ENCODE measurements around the gene IGSF9. TPM values are rescaled to one million over a fixed set of nuclear protein-coding genes. Genes with fewer than 3 reads are reported as not detected.

The IGSF9 gene
- total RNA-seq, 1 experiment from 2014 or later: 21.2 TPM

GRCh38 chr1:159932296-159933285 lies 12.8 kb downstream of the IGSF9 start:
- Mint-ChIP-seq H3K27ac (ENCODE audit: unreplicated experiment) (no peak overlapping the region), H3K9me3 (ENCODE audit: unreplicated experiment) (no peaks in the 10 kb centered on the region), H3K4me1 (ENCODE audit: low read depth, unreplicated experiment) (peaks cover 20% of the 10 kb centered on the region), H3K4me3 (ENCODE audit: unreplicated experiment) (peak overlapping the region; percentile 9), H3K27me3 (ENCODE audit: insufficient read depth, unreplicated experiment) (no peaks in the 10 kb centered on the region), H3K36me3 (ENCODE audit: insufficient read depth, unreplicated experiment) (peaks cover 27% of the 10 kb centered on the region)
- intact Hi-C loops (cut with micrococcal nuclease; ENCODE audit: unreplicated experiment): loop anchor here (1.0 to 10.0 kb wide), 3 partner anchors 7 to 152 kb away; partner anchors contain the start of genes KCNJ9 and TAGLN2
- no peaks in the 10 kb centered on the region for H3K27me3 ChIP-seq (replicated peaks; ENCODE audit: control insufficient read depth, insufficient read depth, low read length)
- DNase-seq: no peak
- BruUV-seq (replicated peaks): no TSS peak
- peaks cover 6% of the 10 kb centered on the region for H3K36me3 ChIP-seq (ENCODE audit: control insufficient read depth, insufficient read depth, low read length)
- peaks cover 27% of the 10 kb centered on the region for H3K4me1 ChIP-seq
- TF ChIP-seq CTCF (IDR thresholded peaks at IDR 0.05; ENCODE audit: insufficient read depth in 1 of 2, low read depth in 1 of 2, low read length in 1 of 2, severe bottlenecking in 1 of 2, unreplicated experiment in 1 of 2): no peak
- ChIA-PET CTCF (interaction anchor here (0.6 to 10.1 kb wide), 3 partner anchors 8 to 237 kb away, joined by 3 to 129 read pairs (median 4); partner anchors contain the start of gene TAGLN2), POLR2A (no interaction called here)
- no peaks in the 10 kb centered on the region for H3K9me3 ChIP-seq
- no peak overlapping the region for H3K4me3 ChIP-seq (ENCODE audit: low read depth, low read length)

- Histone ChIP-seq H3K27me3 (replicated peaks; ENCODE audit: control insufficient read depth, insufficient read depth, low read length) (no peaks in the 10 kb centered on the region), H3K9me3 (no peaks in the 10 kb centered on the region), H3K4me1 (peaks cover 19% of the 10 kb centered on the region), H3K36me3 (ENCODE audit: control insufficient read depth, insufficient read depth, low read length) (peaks cover 6% of the 10 kb centered on the region), H3K4me3 (ENCODE audit: low read depth, low read length) (no peak overlapping the region)
- ChIA-PET CTCF (interaction anchor here (10.1 kb wide), 1 partner anchor 74 kb away, joined by 129 read pairs; no protein-coding TSS in a partner anchor), POLR2A (no interaction called here)
- no peak overlapping the region for H3K4me3 Mint-ChIP-seq (ENCODE audit: unreplicated experiment)
- no peaks in the 10 kb centered on the region for H3K27me3 Mint-ChIP-seq (ENCODE audit: insufficient read depth, unreplicated experiment)
- no peak overlapping the region for H3K27ac Mint-ChIP-seq (ENCODE audit: unreplicated experiment)
- intact Hi-C loops (cut with micrococcal nuclease; ENCODE audit: unreplicated experiment): loop anchor here (10.0 kb wide), 1 partner anchor 153 kb away; the partner anchor contains the start of gene KCNJ9
- H3K9me3 Mint-ChIP-seq (ENCODE audit: unreplicated experiment): no peaks in the 10 kb centered on the region
- DNase-seq: no peak
- no TSS peak for BruUV-seq (replicated peaks)
- TF ChIP-seq CTCF (IDR thresholded peaks at IDR 0.05; ENCODE audit: insufficient read depth in 1 of 2, low read depth in 1 of 2, low read length in 1 of 2, severe bottlenecking in 1 of 2, unreplicated experiment in 1 of 2): no peak
- peaks cover 24% of the 10 kb centered on the region for H3K4me1 Mint-ChIP-seq (ENCODE audit: low read depth, unreplicated experiment)
- H3K36me3 Mint-ChIP-seq (ENCODE audit: insufficient read depth, unreplicated experiment): peaks cover 31% of the 10 kb centered on the region
Measured at GRCh38 chr1:159931795-159932173, 13.6 kb downstream of the IGSF9 start.

- H3K27ac Mint-ChIP-seq (ENCODE audit: unreplicated experiment): peak overlapping the region; percentile 21
- DNase-seq: no peak
- intact Hi-C loops (cut with micrococcal nuclease; ENCODE audit: unreplicated experiment): loop anchor here (10.0 kb wide), 1 partner anchor 154 kb away; the partner anchor contains the start of gene KCNJ9
- POLR2A ChIA-PET: interaction anchor here (0.7 kb wide), 1 partner anchor 7 kb away, joined by 3 read pairs; no protein-coding TSS in a partner anchor
- peaks cover 24% of the 10 kb centered on the region for H3K4me1 Mint-ChIP-seq (ENCODE audit: low read depth, unreplicated experiment)
- peaks cover 29% of the 10 kb centered on the region for H3K36me3 Mint-ChIP-seq (ENCODE audit: insufficient read depth, unreplicated experiment)
- peaks cover 16% of the 10 kb centered on the region for H3K4me1 ChIP-seq
- no peak overlapping the region for H3K4me3 Mint-ChIP-seq (ENCODE audit: unreplicated experiment)
- no peak for TF ChIP-seq CTCF (IDR thresholded peaks at IDR 0.05; ENCODE audit: insufficient read depth in 1 of 2, low read depth in 1 of 2, low read length in 1 of 2, severe bottlenecking in 1 of 2, unreplicated experiment in 1 of 2)
- no peaks in the 10 kb centered on the region for H3K9me3 Mint-ChIP-seq (ENCODE audit: unreplicated experiment)
- H3K27me3 Mint-ChIP-seq (ENCODE audit: insufficient read depth, unreplicated experiment): no peaks in the 10 kb centered on the region
- no peaks in the 10 kb centered on the region for H3K9me3 ChIP-seq
- no TSS peak for BruUV-seq (replicated peaks)
- peaks cover 6% of the 10 kb centered on the region for H3K36me3 ChIP-seq (ENCODE audit: control insufficient read depth, insufficient read depth, low read length)
- CTCF ChIA-PET: no interaction called here
- H3K27me3 ChIP-seq (replicated peaks; ENCODE audit: control insufficient read depth, insufficient read depth, low read length): no peaks in the 10 kb centered on the region
- H3K4me3 ChIP-seq (ENCODE audit: low read depth, low read length): no peak overlapping the region
Measured at GRCh38 chr1:159931101-159931794, 14.2 kb downstream of the IGSF9 start.

Data from Caco-2 (cell line).